Testis (tissue), 2 donors: ENCODE measurements around the gene TACR1.

ENCODE experiments used
- CTCF ChIP-seq, 3 experiments: fragments of 450-650 bp in 2 of 3; fragments of 200-600 bp in 1 of 3; sonication (generic) in 1 of 3; IDR thresholded peaks; one replicate each; pipeline ENCODE4 v1.5.1; 2016 to 2019; ENCODE audit warnings: antibody characterized with exemption in 3 of 3, mild to moderate bottlenecking in 2 of 3, moderate library complexity in 1 of 3
- POLR2A ChIP-seq: fragments of 450-650 bp; IDR thresholded peaks from one replicate; pipeline ENCODE4 v1.6.1; 2017; ENCODE audit warnings: antibody characterized with exemption, mild to moderate bottlenecking, moderate library complexity

- TF ChIP-seq CTCF (IDR thresholded peaks at IDR 0.05) (no peak), POLR2A (no peak)
These were observed 32.8 kb downstream of the TACR1 start for GRCh38 chr2:75166491-75166890.
